ENCODE results near the gene DNAJC12. TPM values are rescaled to one million over a fixed set of nuclear protein-coding genes. Genes with fewer than 3 reads are reported as not detected.

The DNAJC12 gene
- total RNA-seq, 2 experiments from 2014 or later, result 29.1 to 32.5 TPM

- Mint-ChIP-seq H3K27ac (no peak overlapping the region), H3K27me3 (no peaks in the 10 kb centered on the region), H3K4me1 (ENCODE audit: low read depth) (peaks cover 15% of the 10 kb centered on the region), H3K9me3 (no peaks in the 10 kb centered on the region), H3K36me3 (ENCODE audit: low read depth) (peaks cover 6% of the 10 kb centered on the region), H3K4me3 (no peak overlapping the region)
- CTCF ChIA-PET, result interaction anchor here (1.6 kb wide), 1 partner anchor 65 kb away, joined by 8 read pairs; no protein-coding TSS in a partner anchor
- POLR2A ChIA-PET, result interaction anchor here (0.7 kb wide), 1 partner anchor 507 kb away, joined by 3 read pairs; no protein-coding TSS in a partner anchor
- intact Hi-C loops (cut with micrococcal nuclease), result loop anchor here (5.0 to 10.0 kb wide), 3 partner anchors 36 to 451 kb away; no protein-coding TSS in a partner anchor
- ATAC-seq (no peak), DNase-seq (no peak)
- no peak for TF ChIP-seq CTCF (IDR thresholded peaks at IDR 0.05)
Measured at GRCh38 chr10:67853512-67853911, 15.5 kb upstream of the DNAJC12 start.

GRCh38 chr10:67852761-67853160 lies 14.8 kb upstream of the DNAJC12 start:
- intact Hi-C loops (cut with micrococcal nuclease), result loop anchor here (5.0 to 10.0 kb wide), 3 partner anchors 35 to 452 kb away; no protein-coding TSS in a partner anchor
- H3K4me3 Mint-ChIP-seq, result no peak overlapping the region
- ATAC-seq (no peak), DNase-seq (no peak)
- H3K27me3 Mint-ChIP-seq, result no peaks in the 10 kb centered on the region
- no peaks in the 10 kb centered on the region for H3K9me3 Mint-ChIP-seq
- CTCF ChIA-PET, result interaction anchor here (1.6 kb wide), 1 partner anchor 64 kb away, joined by 8 read pairs; no protein-coding TSS in a partner anchor
- H3K4me1 Mint-ChIP-seq (ENCODE audit: low read depth), result peaks cover 15% of the 10 kb centered on the region
- POLR2A ChIA-PET, result interaction anchor here (0.7 kb wide), 1 partner anchor 508 kb away, joined by 3 read pairs; no protein-coding TSS in a partner anchor
- peaks cover 6% of the 10 kb centered on the region for H3K36me3 Mint-ChIP-seq (ENCODE audit: low read depth)
- H3K27ac Mint-ChIP-seq, result no peak overlapping the region
- TF ChIP-seq CTCF (IDR thresholded peaks at IDR 0.05), result no peak

- Mint-ChIP-seq H3K9me3 (no peaks in the 10 kb centered on the region), H3K27me3 (no peaks in the 10 kb centered on the region), H3K4me1 (ENCODE audit: low read depth) (peaks cover 15% of the 10 kb centered on the region), H3K36me3 (ENCODE audit: low read depth) (peaks cover 6% of the 10 kb centered on the region), H3K27ac (peak overlapping the region; percentile 94), H3K4me3 (peak overlapping the region; percentile 19)
- TF ChIP-seq CTCF (IDR thresholded peaks at IDR 0.05), result no peak
- no peak for ATAC-seq
- DNase-seq, result no peak
- intact Hi-C loops (cut with micrococcal nuclease), result loop anchor here (5.0 to 10.0 kb wide), 3 partner anchors 34 to 454 kb away; no protein-coding TSS in a partner anchor
- ChIA-PET CTCF (interaction anchor here (1.0 to 1.7 kb wide), 4 partner anchors 14 to 362 kb away, joined by 3 to 9 read pairs (median 6); no protein-coding TSS in a partner anchor), POLR2A (interaction anchor here (1.0 kb wide), 1 partner anchor 48 kb away, joined by 3 read pairs; no protein-coding TSS in a partner anchor)
Measured at GRCh38 chr10:67851186-67851585, 13.2 kb upstream of the DNAJC12 start.

GRCh38 chr10:67849331-67850011 lies 11.5 kb upstream of the DNAJC12 start:
- peak overlapping the region; percentile 88 for H3K4me3 Mint-ChIP-seq
- peak overlapping the region; percentile 94 for H3K27ac Mint-ChIP-seq
- no peaks in the 10 kb centered on the region for H3K27me3 Mint-ChIP-seq
- DNase-seq (peak; percentile 97), ATAC-seq (peak; percentile 97)
- CTCF ChIA-PET, result interaction anchor here (0.6 to 2.0 kb wide), 7 partner anchors 33 to 307 kb away, joined by 3 to 9 read pairs (median 3); no protein-coding TSS in a partner anchor
- no peaks in the 10 kb centered on the region for H3K9me3 Mint-ChIP-seq
- peaks cover 6% of the 10 kb centered on the region for H3K36me3 Mint-ChIP-seq (ENCODE audit: low read depth)
- H3K4me1 Mint-ChIP-seq (ENCODE audit: low read depth), result peaks cover 12% of the 10 kb centered on the region
- POLR2A ChIA-PET, result interaction anchor here (0.8 to 2.0 kb wide), 7 partner anchors 8 to 86 kb away, joined by 3 to 6 read pairs (median 4); partner anchors contain the start of gene DNAJC12
- intact Hi-C loops (cut with micrococcal nuclease), result loop anchor here (5.0 to 10.0 kb wide), 3 partner anchors 32 to 455 kb away; no protein-coding TSS in a partner anchor
- no peak for TF ChIP-seq CTCF (IDR thresholded peaks at IDR 0.05)

- ATAC-seq, result no peak
- ChIA-PET POLR2A (no interaction called here), CTCF (interaction anchor here (1.4 kb wide), 1 partner anchor 12 kb away, joined by 3 read pairs; no protein-coding TSS in a partner anchor)
- H3K4me3 Mint-ChIP-seq, result no peak overlapping the region
- H3K9me3 Mint-ChIP-seq, result peaks cover 11% of the 10 kb centered on the region
- TF ChIP-seq CTCF (IDR thresholded peaks at IDR 0.05), result no peak
- H3K27ac Mint-ChIP-seq, result no peak overlapping the region
- H3K36me3 Mint-ChIP-seq (ENCODE audit: low read depth), result no peaks in the 10 kb centered on the region
- H3K27me3 Mint-ChIP-seq, result no peaks in the 10 kb centered on the region
- intact Hi-C loops (cut with micrococcal nuclease), result no loop called here
- DNase-seq, result no peak
- no peaks in the 10 kb centered on the region for H3K4me1 Mint-ChIP-seq (ENCODE audit: low read depth)
Measured at GRCh38 chr10:67843284-67843683, 5.3 kb upstream of the DNAJC12 start.
